NCI-H526 treated with DMSO at 0.1 percent for 48 hours (cell line): Measurements from ENCODE around the gene BCL3.

Source experiments
- DNase-seq: peaks from one replicate; lab custom pipeline; 2025; lab: John Stamatoyannopoulos, UW

Gene BCL3

DNA sequence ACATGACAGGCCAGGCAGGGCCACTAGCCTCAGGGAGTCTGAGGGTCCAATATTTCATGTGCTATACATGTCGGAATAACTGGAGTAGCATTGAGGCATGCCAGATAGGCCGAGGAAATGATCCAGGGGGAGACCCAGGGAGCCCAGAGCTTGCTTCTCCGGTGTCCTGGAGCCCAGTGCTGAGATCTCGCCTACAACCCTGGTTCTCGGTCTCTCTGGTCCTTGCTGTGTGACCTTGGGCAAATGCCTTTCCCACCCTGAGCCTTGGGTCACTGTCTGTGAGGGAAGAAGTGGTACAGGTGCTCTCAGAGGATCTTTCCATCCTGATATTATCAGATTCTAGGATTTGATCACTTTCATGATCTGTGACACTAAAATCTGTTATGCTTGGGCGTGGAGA is 40.5 kb downstream of the BCL3 start:
- DNase-seq, result no peak

DNA sequence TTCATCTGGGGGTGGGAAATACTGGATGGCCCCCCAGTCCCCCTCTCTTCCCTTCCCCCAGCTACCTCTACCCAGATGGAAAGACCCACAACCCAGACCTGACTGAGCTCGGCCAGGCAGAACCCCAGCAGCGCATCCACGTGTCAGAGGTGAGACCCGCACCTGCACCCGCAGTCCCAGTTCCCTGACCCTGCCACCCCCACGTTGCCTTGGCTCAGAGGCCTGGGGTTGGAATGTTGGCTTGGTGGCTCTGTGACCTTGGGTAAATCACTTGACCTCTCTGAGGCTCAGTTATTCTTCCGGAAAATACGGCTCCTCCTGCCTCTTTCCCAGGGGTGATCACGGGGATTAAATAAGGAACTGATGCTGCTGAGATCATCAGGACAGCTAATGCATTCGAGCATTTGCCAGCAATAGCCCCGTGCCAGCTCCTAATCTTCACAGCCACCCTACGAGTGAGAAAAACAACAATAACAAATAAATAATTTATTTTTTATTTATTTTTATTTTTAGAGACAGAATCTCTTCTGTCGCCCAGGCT is 41.5 kb downstream of the BCL3 start:
- DNase-seq, result no peak

DNA sequence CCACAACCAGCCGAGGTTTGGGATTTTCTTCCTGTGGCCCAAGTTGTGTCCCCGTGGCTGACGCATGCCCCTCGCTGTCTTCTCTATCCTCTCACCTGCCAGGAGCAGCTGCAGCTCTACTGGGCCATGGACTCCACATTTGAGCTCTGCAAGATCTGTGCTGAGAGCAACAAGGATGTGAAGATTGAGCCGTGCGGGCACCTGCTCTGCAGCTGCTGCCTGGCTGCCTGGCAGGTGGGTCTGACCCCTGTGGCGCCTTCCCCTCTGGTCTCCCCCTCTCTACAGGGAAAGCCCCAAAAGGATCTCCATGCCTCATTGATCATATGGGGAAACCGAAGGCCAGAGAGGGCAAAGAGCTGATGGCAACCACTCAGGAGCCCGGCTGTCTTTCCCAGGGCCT is 43.8 kb downstream of the BCL3 start:
- DNase-seq, result no peak

DNA sequence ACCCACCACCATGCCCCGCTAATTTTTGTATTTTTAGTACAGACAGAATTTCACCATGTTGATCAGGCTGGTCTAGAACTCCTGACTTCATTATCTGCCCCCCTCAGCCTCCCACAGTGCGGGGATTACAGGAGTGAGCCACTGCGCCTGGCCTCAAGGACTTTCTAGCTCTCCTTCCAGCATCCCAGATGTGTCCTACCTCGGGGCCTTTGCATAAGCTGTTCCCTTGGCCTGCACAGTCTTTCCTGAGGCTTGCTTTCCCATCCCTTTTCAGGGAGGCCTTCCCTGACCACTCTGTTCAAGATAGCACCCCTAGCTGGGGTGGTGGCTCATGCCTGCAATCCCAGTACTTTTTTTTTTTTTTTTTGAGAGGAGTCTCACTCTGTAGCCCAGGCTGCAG is 46.1 kb downstream of the BCL3 start:
- DNase-seq, result no peak

DNA sequence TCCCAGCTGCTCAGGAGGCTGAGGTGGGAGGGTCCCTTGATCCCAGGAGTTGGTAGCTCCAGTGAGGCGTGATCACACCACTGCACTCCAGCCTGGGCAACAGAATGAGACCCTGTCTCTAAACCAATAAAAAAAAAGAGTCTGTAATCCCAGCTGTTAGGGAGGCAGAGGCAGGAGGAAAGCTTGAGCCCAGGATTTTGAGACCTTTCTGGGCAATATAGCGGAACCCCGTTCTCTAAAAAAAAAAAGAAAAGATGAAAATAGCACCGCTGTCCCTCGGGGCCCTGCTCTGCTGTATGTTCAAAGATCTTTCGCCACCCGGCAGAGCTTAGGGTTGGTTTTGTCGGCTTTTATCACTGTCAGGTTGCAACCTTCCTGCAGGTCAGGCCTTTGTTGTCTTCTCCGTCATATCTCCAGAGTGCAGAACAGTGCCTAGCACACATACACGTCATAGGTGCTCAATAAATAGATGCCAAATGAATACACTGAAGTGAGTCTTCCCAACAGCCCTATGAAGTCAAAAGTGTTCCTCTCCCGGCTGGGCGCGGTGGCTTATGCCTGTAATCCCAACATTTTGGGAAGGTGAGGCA is 47.0 kb downstream of the BCL3 start:
- DNase-seq, result no peak

DNA sequence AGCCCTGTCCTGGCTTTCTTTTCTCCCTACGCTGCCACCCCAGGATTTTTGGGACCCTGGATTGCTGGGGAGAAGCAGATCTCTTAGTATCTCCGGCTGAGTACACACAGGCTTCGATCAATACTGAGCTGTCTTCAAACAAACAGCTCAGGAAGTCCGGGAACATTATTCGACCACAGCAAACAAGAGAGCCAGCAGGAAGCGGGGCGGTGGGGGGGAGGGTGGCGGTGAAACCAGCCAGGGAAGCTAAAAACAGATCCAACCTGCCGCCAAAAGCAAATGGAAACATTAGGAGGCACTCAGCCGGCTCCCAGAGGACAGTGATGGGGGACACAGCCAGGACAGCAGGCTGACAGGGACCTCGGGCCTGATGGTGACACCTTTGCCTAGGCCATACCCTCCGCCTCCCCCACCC is 48.2 kb downstream of the BCL3 start:
- no peak for DNase-seq

DNA sequence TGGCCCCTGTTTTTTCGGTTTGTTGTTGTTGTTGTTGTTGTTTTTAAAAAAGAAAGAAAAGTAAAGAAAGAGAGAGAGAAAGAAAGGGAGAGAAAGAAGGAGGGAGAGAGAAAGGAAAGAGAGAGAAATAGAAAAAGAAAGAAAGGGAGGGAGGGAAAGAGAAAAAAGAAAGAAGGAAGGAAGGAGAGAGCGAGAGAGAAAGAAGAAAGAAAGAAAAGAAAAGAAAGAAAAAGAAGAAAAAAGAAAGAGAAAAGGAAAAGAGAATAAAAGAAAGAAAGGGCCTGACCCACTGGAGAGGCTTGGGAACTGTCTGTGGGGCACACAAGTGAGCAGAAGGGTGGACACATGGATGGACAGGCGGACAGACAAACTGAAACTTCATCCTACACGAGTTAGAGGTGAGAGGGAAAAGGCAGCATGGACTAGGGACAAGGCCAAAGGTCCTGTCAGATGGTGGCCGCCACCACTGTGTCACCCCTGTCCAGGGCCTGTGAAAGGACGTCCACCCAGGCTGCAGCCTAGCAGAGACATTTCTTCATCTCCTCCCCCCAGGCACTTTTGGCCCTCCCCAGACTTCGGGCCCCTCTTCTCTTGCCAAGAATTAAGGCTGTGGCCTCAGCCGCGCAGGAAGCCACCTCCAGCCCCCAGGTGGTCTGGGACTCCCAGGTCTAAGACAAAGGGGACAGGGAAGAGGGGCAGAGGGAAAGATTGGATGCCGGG is 51.3 kb downstream of the BCL3 start:
- no peak for DNase-seq

DNA sequence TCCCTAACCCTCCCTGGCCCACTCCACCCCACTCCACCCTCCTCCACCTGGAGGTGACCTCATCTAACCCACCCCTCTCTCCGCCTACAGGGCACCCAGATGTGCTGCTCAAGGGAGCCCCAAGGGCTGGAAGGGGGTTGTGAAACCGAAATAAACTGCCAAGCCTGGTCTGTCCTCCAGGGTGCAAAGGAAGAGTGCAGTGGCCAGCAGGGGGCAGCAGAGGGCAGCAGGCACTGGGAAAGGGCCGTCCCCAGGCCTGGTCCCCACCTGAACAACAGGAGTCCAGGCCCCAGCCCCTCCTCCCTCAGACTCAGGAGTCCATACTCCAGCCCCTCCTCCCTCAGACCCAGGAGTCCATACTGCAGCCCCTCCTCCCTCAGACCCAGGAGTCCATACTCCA is 52.0 kb downstream of the BCL3 start:
- peak; percentile 31 for DNase-seq

DNA sequence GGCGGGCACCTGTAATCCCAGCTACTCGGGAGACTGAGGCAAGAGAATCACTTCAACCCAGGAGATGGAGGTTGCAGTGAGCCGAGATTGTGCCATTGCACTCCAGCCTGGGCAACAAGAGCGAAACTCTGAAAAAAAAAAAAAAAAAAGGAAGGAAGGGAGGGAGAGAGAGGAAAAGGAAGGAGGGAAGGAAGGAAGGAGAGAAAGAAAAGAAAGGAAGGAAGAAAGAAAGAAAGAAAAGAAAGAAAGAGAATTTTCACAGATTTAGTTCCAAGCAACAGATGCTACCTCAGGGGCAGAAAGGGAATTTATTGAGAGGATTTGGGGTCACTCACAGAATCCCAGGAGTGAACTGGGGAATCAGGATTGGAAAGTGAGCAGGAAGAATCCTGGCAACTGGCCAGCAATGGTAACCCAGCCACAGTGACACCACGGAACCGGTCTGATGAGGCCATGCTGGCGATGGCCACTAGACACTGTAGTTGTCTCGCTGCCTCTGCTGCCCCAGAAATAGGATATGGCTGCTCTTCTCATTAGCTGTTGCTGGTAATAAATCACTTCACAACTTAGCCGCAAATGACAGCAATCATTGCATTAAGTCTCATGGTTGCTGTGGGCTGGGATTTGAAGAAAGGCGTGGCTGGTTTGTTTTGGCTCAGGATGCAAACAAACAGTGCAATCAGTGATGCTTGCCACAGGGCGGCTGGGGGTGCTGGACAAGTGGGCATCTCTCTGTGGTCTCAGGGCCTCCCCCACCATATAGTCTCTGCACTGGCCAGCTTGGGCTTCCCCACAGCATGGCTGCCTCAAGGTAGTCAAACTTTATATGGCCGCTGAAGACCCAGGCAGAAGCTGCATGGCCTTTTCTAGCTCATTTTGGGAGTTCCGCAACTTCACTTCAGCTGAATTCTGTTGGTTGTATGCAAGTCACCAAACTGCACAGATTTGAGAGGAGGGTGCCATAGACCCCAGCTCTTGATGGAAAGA is 55.2 kb downstream of the BCL3 start:
- no peak for DNase-seq

DNA sequence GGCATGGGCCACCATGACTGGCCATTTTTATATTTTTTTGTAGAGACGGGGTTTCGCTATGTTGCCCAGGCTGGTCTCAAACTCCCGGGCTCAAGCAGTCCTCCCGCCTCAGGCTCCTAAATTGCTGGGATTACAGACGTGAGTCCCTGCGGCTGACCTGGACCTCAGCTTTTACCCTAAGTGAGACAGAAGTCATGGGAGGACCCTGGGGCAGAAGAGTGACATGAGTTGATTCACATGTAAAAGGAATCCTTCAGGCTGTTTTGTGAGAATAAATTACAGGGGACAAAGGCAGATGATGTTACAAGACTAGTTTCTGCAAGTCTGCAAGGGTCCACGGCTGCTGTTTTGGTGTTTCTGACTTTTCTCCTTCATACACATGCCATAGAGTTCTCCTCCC is 57.8 kb downstream of the BCL3 start:
- DNase-seq, result no peak

DNA sequence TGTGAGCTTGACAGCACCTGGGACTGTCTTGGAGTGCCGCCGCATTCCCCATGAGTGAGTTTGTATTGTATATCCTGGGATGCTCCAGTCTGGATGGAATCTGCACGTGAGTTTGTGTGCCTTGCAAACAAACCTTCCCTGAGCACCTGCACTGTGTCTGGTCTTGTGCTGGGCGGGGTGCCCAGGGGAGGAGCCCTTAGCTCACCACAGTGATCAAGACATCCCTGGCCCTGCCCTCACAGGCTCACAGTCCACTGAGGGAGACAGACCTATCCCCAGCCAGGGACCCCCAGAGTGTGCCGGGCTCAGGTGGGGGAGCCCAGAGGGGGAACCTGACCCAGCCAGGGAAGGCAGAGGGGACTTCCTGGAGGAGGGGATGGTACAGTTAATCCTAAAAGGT is 58.7 kb downstream of the BCL3 start:
- peak; percentile 30 for DNase-seq

DNA sequence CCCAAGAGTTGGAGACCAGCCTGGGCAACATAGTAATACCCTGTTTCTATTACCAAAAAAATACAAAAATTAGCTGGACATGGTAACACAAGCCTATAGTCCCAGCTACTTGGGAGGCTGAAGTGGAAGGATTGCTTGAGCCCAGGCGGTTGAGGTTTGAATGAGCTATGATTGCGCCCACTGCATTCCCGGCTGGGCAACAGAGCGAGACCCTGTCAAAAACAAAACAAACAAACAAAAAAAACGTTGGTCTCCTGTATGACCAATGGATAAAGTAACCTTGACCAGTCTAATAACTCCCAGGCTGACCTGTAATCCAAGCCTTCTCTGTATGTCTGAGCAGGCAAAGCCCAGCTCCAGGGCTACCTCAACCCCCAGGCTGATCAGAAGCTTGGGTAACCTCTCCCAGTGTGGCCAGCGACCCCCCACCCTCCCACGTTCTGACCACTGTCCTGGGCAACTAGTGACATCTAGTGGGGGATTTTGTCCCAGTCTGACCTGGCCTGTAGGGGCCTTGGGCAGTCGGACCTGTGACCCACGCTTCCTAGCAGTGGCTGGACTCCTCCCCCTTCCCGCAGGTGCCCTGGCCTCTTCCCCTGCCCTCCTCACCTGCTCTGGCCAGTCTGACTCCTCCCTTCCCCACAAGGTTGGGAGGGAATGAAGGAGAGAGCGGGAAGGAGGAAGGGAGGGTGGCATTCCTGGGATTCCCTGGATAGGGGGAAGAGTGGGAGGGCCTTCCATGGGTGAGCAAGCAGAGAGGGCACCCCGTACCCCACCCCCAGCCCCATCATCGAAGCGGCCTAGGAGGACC is 59.3 kb downstream of the BCL3 start:
- no peak for DNase-seq

DNA sequence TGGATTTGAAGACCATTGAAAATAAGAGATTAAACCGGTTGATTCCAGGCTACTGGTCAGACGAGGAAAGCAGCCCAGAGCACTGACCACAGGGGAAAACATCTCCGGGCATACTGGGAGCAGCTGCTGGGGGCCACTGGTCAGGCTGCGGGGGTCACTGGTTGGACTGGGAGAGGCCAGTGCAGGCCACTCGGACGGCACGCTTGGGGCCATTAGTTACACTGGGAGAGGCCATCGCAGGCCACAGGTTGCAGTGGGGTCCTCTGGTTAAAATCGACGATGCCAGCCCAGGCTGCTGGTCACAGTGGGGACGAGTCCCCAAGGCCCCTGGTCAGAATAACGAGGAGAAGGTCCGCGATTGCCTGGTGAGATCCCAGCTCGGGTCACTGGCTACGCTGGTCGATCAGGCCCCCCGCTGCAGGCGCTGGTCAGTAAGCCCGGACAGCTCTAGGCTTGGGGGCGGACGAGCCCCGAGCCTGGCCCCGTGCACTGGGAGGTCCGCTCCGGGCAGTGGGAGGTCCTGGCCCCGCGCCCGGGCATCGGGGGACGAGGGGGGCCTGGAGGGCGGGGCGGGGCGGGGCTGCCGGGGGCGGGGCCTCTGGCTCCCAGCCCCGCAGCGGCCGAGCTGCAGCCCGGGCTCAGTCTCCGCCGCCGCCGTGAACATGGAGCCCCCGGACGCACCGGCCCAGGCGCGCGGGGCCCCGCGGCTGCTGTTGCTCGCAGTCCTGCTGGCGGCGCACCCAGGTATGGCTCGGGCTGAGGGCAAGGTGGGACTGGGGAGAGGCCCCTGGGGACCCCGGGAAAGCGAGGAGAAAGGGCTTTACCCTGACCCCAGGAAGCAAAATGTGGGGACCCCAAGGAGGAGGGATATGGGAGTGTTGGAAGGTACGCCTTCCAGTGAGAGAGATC is 60.2 kb downstream of the BCL3 start, which contains the start of gene BCAM:
Gene BCAM, plus strand, starts transcription at position 641 of the 909 bp plus-strand sequence. Its CDS starts 22 bp downstream, at position 663.
- no peak for DNase-seq
